Cerebellar cortex (tissue), 1 donor: ENCODE results near the gene ATP6V0D1.

Experiments used
- DNase-seq: peaks from one replicate; pipeline ENCODE4 v3.0.0-alpha.2; 2015; ENCODE audit warnings: low spot score

Gene ATP6V0D1

DNA sequence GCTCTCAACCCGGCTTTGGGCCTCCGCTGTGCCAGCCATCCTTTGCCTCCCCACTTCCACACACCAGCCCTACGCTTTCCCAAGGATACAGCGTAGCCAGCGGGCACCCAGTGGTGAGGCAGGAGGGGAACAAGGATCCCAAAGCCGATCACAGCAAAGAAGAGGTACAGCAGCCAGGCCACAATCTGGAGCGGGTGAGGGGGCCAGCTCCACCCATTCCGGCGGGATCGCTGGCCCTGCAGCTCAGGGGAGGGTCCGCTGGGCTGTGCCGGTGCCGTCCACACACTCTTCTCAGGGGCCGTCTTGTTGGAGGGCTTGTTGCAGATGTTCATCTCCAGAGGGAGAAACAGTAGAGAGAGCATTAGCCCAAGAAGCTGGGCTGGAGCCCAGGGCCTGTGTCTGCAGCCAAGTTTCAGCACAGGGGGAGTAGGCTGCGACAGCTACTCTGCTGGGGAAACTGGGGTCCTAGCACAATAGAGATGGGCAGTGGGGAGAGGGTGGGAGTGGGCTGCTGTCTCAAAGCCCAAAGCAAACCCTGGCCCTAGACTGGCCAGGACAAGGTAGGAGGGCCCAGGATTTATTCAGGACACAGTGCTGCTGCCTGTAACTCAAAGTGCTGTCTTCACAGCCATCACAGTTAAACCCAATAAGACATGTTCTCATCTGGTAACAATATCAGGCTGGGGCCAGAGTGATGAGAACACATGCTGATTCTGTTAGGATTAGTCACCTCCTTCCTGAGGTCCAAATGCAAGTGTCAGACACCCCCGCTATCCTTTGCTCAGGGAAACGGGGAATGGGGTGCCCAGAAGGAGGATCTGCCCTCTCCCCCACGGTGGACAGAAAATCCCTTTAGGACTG lies 74.6 kb downstream of the ATP6V0D1 start:
- DNase-seq, result no peak

DNA sequence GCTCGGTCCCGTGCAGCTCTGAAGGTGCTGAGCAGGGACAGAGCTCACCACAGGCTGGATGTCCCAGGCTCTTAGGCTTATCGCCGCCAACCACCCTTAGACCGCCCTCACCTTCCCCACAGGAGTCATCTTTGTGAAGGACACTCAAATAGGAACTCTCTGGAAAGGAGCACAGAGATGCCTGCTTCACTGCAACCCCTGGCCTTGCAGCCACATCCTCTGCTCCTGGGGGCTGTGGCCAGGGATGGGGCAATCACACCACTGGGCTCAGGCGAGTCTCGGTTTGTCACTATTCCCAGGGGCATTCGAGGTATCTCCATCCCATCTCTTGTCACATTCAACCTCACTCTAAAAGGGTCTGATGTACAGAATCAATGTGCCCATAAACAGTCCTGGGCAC lies 75.6 kb downstream of the ATP6V0D1 start:
- no peak for DNase-seq

DNA sequence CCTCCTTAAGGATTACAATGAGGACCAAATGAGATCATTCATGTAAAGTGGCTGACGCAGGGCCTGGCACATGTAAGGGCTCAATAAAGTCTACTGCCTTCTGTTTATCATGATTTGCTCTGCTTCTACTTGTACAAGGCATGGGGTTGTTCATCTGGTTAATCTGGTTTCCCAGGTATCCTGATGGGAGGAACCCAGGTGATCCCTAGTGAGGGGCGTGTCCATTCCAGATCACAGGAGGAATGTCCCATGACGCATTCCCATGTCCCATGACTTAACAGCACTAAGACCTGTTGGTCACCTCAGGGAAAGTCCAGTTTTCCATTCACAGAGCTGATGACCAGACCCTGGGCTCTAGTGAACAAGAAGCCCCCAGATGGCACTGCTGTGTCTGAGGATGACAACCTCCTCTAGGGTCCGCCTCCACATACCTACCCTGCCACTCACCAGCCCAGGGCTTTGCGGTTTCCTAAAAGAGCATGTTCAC lies 76.2 kb downstream of the ATP6V0D1 start:
- no peak for DNase-seq

DNA sequence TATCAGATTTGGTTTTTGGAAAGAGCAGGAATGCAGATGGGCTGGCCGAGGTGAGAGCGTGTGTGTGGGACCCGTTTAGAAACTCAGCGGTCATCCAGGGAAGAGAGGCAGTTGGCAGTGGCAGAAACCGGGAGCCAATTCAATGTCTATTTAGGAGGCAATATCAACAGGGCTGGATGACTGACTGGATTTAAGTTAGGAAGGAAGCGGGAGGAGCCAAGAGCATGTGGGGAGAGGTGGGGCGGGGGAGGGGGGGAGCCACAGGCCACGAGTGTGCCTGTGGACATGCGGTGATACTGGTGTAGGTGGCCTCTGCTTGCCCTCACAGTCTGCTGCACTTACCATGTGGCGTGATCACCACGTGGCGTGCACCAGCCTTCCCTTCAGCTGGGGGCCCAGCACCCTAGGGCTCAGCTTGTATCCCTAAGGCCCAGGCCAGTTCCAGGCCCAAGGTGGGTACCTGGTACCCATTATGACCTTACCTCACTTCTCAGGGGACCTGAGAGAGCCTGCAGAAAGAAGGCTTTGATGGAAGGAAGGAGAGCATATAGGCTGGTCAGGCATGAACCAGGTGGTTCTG lies 76.9 kb downstream of the ATP6V0D1 start:
- DNase-seq, result no peak

DNA sequence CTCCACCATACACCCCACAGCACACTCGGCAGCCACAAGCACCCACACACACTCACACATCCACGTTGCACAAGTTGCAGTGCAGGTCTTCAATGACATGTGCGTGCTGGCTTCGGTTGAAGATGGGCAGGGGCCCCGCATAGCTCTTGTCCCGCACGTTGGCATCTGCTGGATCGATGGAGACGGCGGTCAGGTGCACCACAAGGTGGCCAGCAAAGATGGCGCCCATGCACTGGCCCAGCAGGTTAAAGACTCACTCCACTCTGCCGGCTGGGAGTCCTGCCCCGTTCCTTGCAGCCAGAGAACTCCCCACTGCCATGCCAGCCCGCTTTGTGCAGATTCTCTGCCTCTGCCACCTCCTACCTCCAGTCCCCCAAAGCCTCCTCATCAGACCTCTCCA lies 80.1 kb downstream of the ATP6V0D1 start:
- DNase-seq, result no peak

DNA sequence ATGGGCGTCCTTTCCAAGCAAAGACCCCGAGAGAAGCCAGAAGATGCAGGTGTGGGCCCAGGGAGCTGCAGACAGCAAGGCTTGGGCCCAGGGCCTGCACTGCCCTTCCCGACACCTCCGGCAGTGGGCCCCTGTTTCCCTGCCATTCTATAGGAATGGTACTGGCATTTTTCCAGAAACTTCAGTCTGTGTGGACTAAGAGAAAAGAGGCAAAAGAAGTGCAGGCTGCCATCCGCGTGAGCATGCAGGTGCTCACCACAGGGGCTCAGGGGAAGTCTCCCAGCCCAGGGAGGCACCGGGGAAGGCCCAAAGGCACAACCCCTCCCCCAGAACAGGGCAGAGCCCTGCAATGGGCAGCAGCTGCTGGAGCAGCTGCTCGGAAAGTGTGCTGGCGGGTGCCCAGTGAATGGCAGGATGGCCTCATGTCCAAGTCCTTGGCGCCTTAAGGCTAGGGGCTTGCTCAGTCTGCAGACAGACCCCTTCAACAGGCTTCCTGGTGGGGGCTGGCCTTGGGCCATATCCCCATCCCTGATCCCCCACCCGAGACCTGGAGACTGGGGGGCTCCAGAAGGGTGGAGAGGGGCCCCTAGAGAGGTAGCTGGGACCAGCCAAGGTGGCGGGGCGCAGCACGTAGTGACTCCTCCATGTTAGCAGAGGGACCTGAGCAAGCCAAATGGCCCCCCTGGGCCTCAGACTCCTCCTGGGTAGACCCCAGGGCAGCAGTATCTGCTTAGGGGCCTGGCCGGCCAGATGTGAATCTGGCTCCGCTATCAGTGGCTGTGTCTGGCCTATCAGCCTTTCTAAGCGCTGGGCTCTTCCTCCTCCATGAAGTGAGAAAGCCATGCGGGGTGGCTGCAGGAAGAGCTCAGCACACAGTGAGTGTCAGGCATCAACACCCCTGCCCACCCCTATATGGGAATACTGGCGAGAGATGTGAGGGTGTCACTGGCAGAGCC lies 80.9 kb downstream of the ATP6V0D1 start:
- no peak for DNase-seq

DNA sequence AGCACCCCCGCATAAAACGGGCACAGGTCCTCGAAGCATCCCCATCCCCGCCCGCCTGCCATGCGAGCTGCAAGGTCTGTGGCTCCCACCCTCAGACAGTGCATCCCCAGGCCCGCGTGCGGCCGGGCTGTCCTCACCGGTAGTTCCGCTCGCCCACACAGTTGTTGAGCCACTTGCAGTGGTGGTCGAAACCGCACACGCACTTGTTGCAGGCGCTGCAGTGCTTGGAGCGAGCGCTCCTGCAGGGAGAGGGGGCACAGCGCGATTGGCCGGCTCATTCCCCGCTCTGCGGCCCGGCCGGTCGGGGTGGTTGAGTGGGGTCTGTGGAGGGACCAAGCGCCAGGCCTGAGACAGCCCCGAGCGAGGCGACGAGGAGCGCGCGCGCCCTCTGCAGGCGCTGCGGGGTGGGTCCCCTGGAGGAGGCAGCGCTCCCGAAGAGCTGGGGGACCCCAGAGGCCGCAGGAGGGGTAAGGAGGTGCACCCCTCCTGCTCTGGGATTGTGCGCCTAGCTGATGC lies 81.7 kb downstream of the ATP6V0D1 start:
- no peak for DNase-seq

DNA sequence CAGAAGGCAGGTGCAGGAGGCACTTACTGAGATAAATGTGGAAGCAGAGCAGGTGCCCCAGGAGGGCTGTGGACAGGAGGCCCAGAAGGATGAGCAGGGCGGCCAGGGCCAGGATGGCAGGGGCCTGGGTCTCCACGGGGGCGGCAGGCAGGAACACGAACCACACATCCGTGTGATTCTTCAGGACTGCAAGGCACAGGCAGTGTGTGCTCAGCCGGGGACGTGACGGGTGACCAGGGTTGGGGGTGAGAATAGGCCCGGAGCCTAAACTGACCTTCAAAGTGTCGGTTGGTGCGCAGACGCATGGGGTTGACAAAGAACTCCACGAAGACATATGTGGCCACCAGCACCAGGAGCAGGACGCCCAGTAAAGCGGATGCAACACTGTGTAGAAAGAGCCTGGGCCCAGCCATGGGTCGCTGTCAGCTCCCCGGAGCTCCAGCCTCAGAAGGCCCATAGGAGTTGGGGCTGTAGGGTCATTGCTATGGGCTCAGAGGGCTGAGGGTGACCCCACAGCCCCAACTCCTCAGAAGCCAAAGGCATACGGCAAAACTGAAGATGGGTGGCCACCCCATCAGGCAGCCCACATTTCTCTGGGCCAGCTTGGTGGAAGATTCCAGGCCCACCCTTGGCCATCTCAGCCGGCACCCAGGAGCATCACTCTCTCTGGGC lies 82.3 kb downstream of the ATP6V0D1 start:
- DNase-seq, result no peak

DNA sequence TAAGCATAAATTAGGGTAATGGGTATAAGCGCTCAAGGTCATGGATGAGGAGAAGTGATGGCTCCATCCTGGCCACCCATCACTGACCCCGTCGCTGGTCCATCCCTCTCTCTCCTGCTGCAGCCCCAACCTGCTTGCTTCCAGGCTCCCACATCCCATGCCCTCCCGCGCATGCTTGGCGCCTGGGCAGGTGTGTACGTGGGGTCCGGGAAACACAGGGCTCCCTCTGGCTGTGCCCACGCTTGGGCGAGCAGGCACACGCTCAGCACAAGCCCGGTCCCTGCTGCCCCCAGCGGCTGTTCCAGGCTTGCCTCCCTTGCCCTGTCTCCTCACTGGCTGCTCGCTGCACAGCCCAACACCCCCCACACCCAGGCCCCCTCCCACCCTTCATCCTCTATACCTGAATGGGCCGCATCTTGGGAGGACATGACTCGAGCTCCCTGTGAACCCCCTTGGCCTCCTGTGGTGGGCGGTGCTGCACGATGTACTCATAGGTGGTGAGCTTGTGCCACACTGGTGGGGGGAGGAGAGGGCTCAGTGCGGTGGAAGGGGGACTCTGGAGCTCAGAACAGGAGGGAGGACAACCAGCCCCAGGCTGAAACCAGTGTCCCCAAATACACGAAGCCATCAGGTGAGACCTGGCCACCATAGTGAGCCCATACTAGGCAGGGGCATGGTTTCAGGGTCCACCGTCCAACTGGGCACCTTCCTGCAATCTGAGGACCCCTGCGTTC lies 83.0 kb downstream of the ATP6V0D1 start:
- no peak for DNase-seq

DNA sequence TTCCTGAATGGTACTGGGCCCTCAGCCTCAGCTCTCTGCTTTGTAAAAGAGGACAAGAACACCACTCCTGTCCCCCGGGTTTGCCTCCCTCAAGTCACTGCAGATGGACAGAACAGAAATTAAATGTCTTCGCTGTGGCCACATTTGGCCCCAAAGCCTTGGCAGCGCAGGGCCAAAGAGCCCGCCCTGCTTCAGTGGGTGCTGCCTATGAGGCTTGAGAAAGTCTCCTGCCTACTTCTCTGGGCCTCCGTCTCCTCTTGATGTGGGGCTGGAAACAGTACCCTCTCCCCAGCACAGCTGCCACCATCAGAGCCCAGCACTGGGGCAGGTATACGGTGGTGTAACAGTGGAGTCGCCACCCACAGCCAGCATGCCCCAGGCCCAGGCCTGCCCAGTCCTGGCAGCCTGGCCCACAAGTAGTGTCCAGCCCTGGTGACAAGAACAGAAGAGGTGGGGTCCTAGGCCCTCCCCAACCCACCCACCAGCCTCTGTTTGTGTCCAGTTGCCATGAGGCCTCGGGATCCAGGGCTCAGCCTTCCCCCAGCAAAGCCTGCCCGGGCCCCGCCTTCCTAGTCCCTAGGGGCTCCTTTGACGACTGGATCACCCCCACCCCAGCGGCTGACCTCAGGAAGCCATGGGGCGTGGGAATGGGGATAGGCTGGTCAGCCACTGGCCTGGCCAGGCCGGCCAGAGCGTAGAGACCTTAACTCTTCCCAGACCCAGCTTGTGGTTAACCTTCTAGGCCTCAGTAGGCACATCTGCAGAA lies 83.7 kb downstream of the ATP6V0D1 start:
- DNase-seq, result no peak

DNA sequence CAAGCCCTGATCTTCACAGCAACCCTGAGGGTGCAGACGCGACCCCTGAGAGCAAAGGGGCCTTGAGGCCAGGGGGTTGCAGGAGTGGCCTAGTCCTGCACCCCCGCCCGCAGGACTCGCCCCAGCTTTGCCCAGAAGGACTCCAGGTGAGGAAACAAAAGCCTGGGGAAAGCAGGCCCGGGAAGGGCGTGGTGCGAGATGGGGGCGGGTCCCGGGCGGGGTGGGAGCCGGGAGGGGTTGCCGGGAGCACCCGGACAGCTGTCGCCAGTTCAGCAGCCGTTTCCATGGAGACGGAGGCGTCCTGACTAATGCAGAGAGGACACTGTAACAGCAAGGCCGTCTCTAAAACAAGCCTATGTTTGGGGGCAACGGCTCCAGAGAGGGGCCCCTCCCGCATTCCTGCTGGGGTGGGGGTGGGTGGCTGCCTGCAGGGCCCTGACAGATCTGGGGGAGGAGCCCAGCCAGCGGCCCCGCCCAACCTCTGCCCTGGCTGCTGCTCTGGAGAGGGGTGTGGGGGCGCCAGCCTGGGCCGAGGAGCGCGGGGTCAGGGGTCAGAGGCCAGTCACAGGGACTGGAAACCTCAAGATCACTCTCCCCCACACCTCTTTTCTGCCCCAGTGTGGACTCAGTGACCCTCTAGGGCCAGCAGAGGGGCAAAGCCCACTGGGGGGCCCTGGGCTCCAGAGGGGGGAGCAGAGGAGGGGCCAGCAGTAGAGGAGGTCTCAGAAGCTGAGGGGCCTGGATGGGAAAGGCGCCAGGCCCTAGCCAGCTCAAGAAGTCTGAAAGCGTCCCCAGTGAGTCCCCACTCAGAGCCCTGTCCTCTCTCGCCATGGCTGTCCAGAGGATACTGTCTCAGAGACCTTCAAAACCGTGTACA lies 84.6 kb downstream of the ATP6V0D1 start:
- no peak for DNase-seq

DNA sequence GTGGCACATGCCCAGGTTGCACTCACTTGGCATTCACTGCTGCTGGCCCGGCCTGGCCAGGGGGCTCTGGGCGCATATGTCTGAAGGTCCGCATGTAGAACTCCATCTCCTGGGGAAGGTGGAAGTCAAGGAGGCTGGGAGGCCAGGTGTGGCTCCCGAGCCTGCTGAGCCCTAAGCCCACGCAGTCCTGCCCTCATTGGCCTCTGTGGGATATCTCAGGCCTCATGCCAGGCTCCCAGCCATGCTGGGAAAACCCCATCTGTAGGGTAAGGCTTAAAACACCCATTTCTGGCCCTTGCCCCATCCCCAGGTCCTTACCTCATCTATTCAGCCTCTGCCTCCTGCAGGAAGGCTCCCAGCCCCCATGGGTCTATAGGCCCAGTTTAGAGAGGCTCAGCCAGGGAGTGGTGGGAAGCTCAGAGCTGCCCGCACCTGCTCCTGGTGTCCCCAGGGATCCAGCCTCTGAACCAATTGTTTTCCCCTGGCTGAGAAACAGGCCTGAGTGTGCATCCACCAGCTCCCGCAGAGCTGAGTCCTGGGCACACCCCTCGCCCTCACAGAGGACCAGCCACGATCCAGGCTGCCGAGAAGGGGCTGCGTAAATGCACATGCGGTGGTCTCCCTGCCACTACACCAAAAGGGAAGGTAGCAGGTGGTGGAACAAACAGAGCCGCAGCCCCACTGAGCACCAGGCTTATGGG lies 85.3 kb downstream of the ATP6V0D1 start:
- no peak for DNase-seq

DNA sequence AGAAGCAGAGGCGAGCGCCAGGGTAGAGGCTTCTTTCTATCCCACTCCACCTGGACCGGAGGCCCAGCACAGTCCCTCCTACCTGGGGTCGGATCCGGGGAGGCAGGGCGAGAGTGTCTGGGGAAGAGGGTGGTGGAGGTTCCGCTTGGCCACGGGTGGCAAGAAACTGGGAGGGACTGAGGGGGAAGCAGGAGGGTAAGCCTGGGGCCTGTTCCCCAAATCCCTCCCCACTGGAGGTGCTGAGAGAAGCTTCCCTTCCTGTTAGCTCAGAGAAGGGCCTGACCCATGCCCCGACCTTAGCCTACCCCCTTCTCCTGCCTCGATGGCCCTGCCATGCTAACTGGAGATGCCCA lies 85.9 kb downstream of the ATP6V0D1 start:
- DNase-seq, result no peak

DNA sequence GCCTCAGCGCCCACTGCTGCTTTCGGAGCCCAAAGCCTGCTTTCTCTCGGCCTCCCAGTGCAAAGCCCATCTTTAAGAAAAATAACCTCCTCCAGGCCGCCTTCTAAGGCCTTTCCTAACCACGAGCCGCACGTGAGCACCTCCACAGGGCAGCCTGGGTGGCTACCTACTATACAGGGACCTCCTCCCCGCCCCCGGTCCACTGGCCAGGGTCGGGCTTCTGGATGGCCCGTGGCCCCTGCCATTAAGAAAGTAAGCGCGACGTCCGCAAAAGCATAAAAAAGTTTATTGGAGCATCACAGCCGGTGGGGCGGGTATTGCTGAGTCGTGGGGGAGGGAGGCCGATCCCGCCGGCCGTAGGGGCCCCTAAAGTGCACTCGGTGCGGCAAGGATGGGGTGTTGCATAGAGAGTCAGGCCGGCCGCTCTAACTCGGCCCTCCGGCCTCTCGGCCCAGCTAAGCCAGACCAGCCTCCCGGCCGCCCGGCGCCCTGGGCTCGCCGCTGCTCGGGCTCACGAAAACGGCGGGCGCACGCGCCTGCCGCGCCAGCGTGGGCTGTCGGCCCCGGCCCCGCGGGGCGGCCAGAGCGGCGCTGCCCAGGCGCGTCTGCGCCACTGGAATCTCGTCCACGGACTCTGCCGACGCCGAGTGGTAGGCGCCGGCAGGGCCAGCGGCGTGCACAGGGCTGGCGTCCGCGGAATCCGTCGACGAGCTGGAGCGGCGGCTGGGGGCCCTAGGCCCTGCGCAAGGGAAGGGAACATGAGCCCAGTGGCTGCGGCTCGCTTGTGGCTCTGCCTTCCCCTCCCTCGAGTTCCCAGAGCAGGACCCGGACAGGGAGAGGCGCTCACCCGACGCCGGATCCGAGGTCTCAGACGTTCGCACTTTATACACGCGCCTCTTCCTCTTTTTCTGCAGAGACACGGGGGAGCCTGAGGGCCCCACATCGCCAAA lies 86.5 kb downstream of the ATP6V0D1 start:
- DNase-seq, result no peak

DNA sequence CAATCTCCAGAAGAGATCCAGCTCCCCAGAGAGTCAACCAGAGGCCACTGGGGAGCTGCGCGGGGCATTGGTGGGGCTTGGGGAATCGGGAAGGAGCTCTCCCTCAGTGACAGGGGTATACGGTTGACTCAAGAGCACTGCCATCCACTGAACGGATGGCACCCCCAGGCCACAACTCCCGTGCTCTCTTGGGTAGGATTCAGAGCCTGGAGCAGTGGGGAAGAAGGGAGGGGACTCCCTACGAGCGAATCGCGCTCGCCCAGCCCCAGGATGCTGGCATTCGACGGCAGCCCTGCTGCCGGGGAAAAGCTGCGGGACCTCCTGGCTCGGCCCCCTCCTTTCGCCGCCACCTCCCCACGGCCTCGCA lies 87.2 kb downstream of the ATP6V0D1 start:
- no peak for DNase-seq

DNA sequence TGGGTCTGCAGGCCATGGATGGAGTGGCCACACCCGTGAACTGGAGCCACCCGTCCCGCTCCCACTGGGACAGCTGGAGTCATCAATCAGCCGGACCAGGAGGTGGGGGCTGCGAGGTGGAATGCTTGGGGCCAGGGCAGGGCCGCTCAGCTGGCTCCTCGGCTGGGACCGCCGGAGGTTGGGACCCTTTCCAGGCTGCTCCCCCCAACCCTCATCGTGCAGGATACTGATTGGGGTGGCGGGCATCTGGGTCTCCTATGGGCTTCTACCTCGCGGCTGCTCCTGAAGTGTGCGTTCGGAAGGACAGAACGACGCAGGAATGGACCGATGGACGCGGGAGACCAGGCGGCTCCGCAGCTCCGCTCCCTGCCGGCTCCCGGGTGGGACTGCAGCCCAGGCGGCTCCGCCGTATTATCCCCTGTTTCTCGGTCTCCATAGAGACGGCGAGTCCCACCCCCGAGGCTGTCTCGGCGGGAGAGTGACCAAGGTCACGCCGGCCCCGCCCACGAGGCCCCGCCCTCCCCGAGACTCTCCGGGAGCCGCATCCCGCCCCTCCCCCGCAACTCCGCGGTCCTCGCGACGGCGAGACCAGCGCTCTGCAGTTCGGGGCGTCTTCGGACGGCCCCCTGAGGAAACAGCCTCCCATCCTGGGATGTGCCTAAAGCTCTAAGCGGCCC lies 87.7 kb downstream of the ATP6V0D1 start, which contains the start of gene TPPP3:
Gene TPPP3 (minus strand): TSS at position 388 of the 677 bp plus-strand sequence. CDS start 2,387 bp downstream, outside the sequence.
- no peak for DNase-seq
